Endometrial microvascular endothelial cells (primary cell): ENCODE data around the gene TTL. TPM values are rescaled to one million over a fixed set of nuclear protein-coding genes. Genes with fewer than 3 reads are reported as not detected.
"Not testable (repeated sequence)": the region's sequence is repeated elsewhere in the genome, so short reads cannot be mapped to it uniquely, and the experiment has no call there.

Experiments used
- in situ Hi-C: cut with HindIII; loops from 2 replicates; pipeline ENCODE4 v1.10.0; 2017; ENCODE audit warnings: low sequenced_read_pairs, low pct_unique_long_range_greater_than_20kb; ENCODE audit errors: inconsistent ontology term
- total RNA-seq: library from RNA; depleted of rRNA; stranded (reverse); fragments of >200 nt; gene quantifications from one replicate; pipeline ENCODE4 v1.2.3, GENCODE V29; 2015; ENCODE audit errors: inconsistent ontology term

The TTL gene
- total RNA-seq, 1 donor from 2014 or later, result 47.6 TPM

GRCh38 chr2:112472547-112473263, 9.3 kb upstream of the TTL start:
- in situ Hi-C loops, result no loop called here

- in situ Hi-C loops, result no loop called here
Measured at GRCh38 chr2:112474844-112475486, 7.0 kb upstream of the TTL start.

- in situ Hi-C loops, result no loop called here
Measured at GRCh38 chr2:112476434-112476833, 5.5 kb upstream of the TTL start.

- in situ Hi-C loops, result no loop called here
Measured at GRCh38 chr2:112480530-112481049, 1.4 kb upstream of the TTL start.

GRCh38 chr2:112481050-112481527, 867 bp upstream of the TTL start:
- in situ Hi-C loops, result no loop called here

- in situ Hi-C loops, result no loop called here
Measured at GRCh38 chr2:112482309-112483041, 519 bp downstream of the TTL start.

GRCh38 chr2:112483042-112483473, 1.1 kb downstream of the TTL start:
- in situ Hi-C loops, result no loop called here

- in situ Hi-C loops, result no loop called here
Measured at GRCh38 chr2:112483831-112484230, 1.9 kb downstream of the TTL start.

- in situ Hi-C loops, result no loop called here
Measured at GRCh38 chr2:112485849-112486248, 3.9 kb downstream of the TTL start.

GRCh38 chr2:112486895-112487294, 4.9 kb downstream of the TTL start:
- in situ Hi-C loops, result no loop called here

GRCh38 chr2:112487444-112487961, 5.5 kb downstream of the TTL start:
- in situ Hi-C loops, result no loop called here

GRCh38 chr2:112488201-112488600, 6.2 kb downstream of the TTL start:
- in situ Hi-C loops, result no loop called here

GRCh38 chr2:112491946-112492345, 10.0 kb downstream of the TTL start:
- in situ Hi-C loops, result no loop called here

- in situ Hi-C loops, result no loop called here
Measured at GRCh38 chr2:112493048-112493447, 11.1 kb downstream of the TTL start.

GRCh38 chr2:112493858-112494648, 12.1 kb downstream of the TTL start:
- in situ Hi-C loops, result no loop called here

GRCh38 chr2:112494828-112495227, 12.9 kb downstream of the TTL start:
- in situ Hi-C loops, result no loop called here

- in situ Hi-C loops, result not testable (repeated sequence)
Measured at GRCh38 chr2:112495878-112496277, 13.9 kb downstream of the TTL start.

GRCh38 chr2:112500850-112501484, 19.0 kb downstream of the TTL start:
- in situ Hi-C loops, result not testable (repeated sequence)
